Smooth muscle cell (in vitro differentiated cells): Measurements from ENCODE around the gene GORASP1. TPM values are rescaled to one million over a fixed set of nuclear protein-coding genes. Genes with fewer than 3 reads are reported as not detected.

ENCODE experiments used
- DNase-seq: peaks from one replicate; lab custom pipeline; 2025; ENCODE audit not compliant: unreplicated experiment; lab: John Stamatoyannopoulos, UW
- H2AFZ ChIP-seq: fragments of 200-600 bp; sonication (generic); 2 replicates; pipeline ENCODE4 v1.6.0; 2016; ENCODE audit warnings: antibody characterized with exemption, low read depth, mild to moderate bottlenecking
- H3F3A ChIP-seq: fragments of 200-600 bp; sonication (generic); 2 replicates; pipeline ENCODE4 v1.6.0; 2017; ENCODE audit warnings: antibody characterized with exemption, low read depth
- H3K27ac ChIP-seq: fragments of 200-600 bp; sonication (generic); 2 replicates; pipeline ENCODE4 v1.5.1; 2016; ENCODE audit warnings: low read depth, mild to moderate bottlenecking
- H3K27me3 ChIP-seq: fragments of 200-600 bp; sonication (generic); 2 replicates; pipeline ENCODE4 v1.6.1; 2016; ENCODE audit warnings: low read depth, mild to moderate bottlenecking
- H3K36me3 ChIP-seq: fragments of 200-600 bp; sonication (generic); 2 replicates; pipeline ENCODE4 v1.5.1; 2016; ENCODE audit warnings: low read depth
- H3K4me1 ChIP-seq: fragments of 200-600 bp; sonication (generic); 2 replicates; pipeline ENCODE4 v1.5.1; 2016; ENCODE audit warnings: low read depth
- H3K4me2 ChIP-seq: fragments of 200-600 bp; sonication (generic); 2 replicates; pipeline ENCODE4 v1.6.0; 2016; ENCODE audit warnings: mild to moderate bottlenecking
- H3K4me3 ChIP-seq: fragments of 200-600 bp; sonication (generic); 2 replicates; pipeline ENCODE4 v1.5.1; 2016; ENCODE audit warnings: mild to moderate bottlenecking
- H3K79me2 ChIP-seq: fragments of 200-600 bp; sonication (generic); 2 replicates; pipeline ENCODE4 v1.6.0; 2016; ENCODE audit warnings: low read depth, mild to moderate bottlenecking
- H3K9ac ChIP-seq: fragments of 200-600 bp; sonication (generic); 2 replicates; pipeline ENCODE4 v1.6.0; 2016; ENCODE audit warnings: low read depth
- H3K9me3 ChIP-seq: fragments of 200-600 bp; sonication (generic); replicated peaks from 2 replicates; pipeline ENCODE4 v1.5.1; 2016; ENCODE audit warnings: low read depth
- H4K20me1 ChIP-seq: fragments of 200-600 bp; sonication (generic); 2 replicates; pipeline ENCODE4 v1.6.0; 2016; ENCODE audit warnings: low read depth
- WGBS: methylation state at CpG from one replicate; pipeline ENCODE4 v1.1.7; 2016; ENCODE audit warnings: low lambda C conversion rate; 5-methylcytosine and 5-hydroxymethylcytosine counted together
- polyA plus RNA-seq: library from polyadenylated mRNA; unstranded; fragments of >200 nt; fragmentation: Nextera tagmentation; extraction: Ambion mirVana; gene quantifications from 2 replicates; pipeline ENCODE4 v1.2.1, GENCODE V29; 2016
- total RNA-seq: library from RNA; depleted of rRNA; stranded (reverse); fragments of >200 nt; gene quantifications from 2 replicates; pipeline ENCODE4 v1.2.3, GENCODE V29; 2014
- TF ChIP-seq, protein P1 (sequence below): fragments of 200-600 bp; sonication (generic); IDR thresholded peaks from 2 replicates; pipeline ENCODE4 v1.5.1; 2017; ENCODE audit warnings: borderline replicate concordance, mild to moderate bottlenecking, antibody characterized with exemption; ENCODE audit not compliant: insufficient read depth, poor library complexity, severe bottlenecking

Gene GORASP1
- total and polyA plus RNA-seq, 2 experiments from 2014 or later, result 29.5 to 41.6 TPM

DNA sequence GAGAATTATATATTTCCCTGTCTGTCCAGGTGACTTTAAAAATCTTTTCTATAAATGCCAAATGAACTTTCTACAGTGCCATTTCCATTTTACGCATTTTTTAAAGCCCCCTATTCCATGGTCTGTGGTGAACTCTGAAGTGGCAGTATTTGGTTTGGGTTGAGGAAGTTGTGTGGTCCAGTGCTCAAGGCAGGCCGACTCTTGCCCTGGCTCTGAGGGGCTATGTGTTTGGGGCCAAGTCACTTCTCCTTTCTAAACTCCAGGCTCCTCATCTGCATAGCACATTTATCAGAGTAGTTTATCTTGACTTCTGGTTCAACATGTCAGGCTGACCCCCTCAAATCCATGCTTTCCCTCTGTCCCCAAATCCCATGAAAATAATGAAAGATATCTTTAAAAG is 14.2 kb upstream of the GORASP1 start:
- TF ChIP-seq, protein P1, sequence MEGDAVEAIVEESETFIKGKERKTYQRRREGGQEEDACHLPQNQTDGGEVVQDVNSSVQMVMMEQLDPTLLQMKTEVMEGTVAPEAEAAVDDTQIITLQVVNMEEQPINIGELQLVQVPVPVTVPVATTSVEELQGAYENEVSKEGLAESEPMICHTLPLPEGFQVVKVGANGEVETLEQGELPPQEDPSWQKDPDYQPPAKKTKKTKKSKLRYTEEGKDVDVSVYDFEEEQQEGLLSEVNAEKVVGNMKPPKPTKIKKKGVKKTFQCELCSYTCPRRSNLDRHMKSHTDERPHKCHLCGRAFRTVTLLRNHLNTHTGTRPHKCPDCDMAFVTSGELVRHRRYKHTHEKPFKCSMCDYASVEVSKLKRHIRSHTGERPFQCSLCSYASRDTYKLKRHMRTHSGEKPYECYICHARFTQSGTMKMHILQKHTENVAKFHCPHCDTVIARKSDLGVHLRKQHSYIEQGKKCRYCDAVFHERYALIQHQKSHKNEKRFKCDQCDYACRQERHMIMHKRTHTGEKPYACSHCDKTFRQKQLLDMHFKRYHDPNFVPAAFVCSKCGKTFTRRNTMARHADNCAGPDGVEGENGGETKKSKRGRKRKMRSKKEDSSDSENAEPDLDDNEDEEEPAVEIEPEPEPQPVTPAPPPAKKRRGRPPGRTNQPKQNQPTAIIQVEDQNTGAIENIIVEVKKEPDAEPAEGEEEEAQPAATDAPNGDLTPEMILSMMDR, result no peak
- Histone ChIP-seq H3K4me1 (no peaks in the 10 kb centered on the region), H3K27me3 (no peaks in the 10 kb centered on the region), H4K20me1 (no peaks in the 10 kb centered on the region), H3K9ac (no peak overlapping the region), H3K79me2 (no peaks in the 10 kb centered on the region), H3K4me2 (no peak overlapping the region), H3K9me3 (no peaks in the 10 kb centered on the region), H2AFZ (no peak overlapping the region), H3K27ac (no peak overlapping the region), H3K4me3 (no peak overlapping the region), H3F3A (peaks cover 4% of the 10 kb centered on the region), H3K36me3 (no peaks in the 10 kb centered on the region)
- 92% methylated on average over 2 of the region's 2 CpGs for WGBS
- no peak for DNase-seq

DNA sequence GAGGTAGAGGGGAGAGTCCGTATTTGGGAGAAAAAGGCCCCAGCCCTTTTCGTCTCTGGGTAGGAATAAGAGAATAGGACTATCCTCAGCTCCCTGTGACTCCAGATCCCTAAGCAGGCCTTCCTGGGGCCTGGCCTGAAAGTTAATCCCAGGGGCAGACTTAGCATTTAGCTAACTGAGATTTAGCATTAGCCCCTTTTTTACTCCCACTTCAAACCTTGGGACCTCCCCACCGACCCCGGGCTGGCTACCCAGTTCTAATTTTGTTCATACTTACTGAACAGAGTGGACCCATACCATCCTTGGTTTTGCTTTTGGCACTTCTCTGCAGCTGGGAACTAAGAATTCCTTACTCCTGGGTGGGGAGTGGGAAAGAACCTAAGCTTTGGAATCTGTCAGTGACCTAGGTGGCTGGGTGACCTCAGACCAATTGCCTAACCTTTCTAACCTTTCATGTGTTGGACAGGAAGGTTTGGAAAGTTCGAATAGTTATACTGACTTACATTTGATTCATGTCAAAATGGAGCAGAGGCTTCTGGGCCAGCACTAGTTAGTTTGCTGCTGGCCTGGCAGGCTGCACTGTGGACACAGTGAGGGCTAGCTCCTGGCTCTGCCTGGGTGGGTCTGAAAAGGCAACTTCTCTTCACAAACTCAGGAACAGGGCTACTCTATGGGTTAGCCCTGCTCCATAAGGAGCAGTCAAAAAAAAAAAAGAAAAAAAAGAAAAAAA is 11.7 kb upstream of the GORASP1 start:
- H3K4me3 ChIP-seq, result no peak overlapping the region
- peaks cover 4% of the 10 kb centered on the region for H3F3A ChIP-seq
- H3K79me2 ChIP-seq, result no peaks in the 10 kb centered on the region
- no peaks in the 10 kb centered on the region for H3K27me3 ChIP-seq
- no peak for DNase-seq
- H4K20me1 ChIP-seq, result no peaks in the 10 kb centered on the region
- 72% methylated on average over 5 of the region's 5 CpGs for WGBS
- TF ChIP-seq, protein P1, result no peak
- H3K9me3 ChIP-seq, result no peaks in the 10 kb centered on the region
- no peaks in the 10 kb centered on the region for H3K4me1 ChIP-seq
- no peak overlapping the region for H3K9ac ChIP-seq
- H3K36me3 ChIP-seq, result no peaks in the 10 kb centered on the region
- no peak overlapping the region for H3K4me2 ChIP-seq
- H2AFZ ChIP-seq, result no peak overlapping the region
- no peak overlapping the region for H3K27ac ChIP-seq

- no peak for DNase-seq
- no peaks in the 10 kb centered on the region for H3K79me2 ChIP-seq
- no peak overlapping the region for H3K4me3 ChIP-seq
- H2AFZ ChIP-seq, result no peak overlapping the region
- no peaks in the 10 kb centered on the region for H3K4me1 ChIP-seq
- no peak overlapping the region for H3K27ac ChIP-seq
- 85% methylated on average over 3 of the region's 3 CpGs for WGBS
- H3K27me3 ChIP-seq, result no peaks in the 10 kb centered on the region
- H3F3A ChIP-seq, result no peaks in the 10 kb centered on the region
- no peak overlapping the region for H3K4me2 ChIP-seq
- H4K20me1 ChIP-seq, result no peaks in the 10 kb centered on the region
- TF ChIP-seq, protein P1, result no peak
- H3K36me3 ChIP-seq, result no peaks in the 10 kb centered on the region
- H3K9me3 ChIP-seq, result no peaks in the 10 kb centered on the region
- no peak overlapping the region for H3K9ac ChIP-seq
These were observed 10.7 kb upstream of the GORASP1 start for GRCh38 chr3:39118079-39118478.

DNA sequence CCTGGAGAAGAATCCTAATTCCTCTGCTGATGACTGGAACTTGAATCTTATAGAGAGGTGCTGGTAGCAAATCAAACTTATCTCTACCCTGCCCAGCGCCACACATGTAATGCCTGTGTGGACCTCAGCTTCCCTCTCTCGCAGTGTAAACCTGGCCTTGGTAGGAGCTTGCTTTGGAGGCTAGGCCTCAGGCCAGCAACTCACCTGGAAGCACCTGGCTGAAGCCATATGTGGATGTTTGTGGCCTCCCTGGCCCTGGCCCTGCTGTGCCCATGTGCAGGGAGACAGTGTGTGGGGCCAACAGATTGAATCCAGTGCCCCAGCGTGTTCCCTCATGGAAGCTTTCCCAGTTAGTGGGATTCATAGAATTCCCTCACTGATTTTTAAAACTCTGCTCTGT is 8.4 kb upstream of the GORASP1 start:
- TF ChIP-seq, protein P1, result no peak
- Histone ChIP-seq H3K79me2 (no peaks in the 10 kb centered on the region), H3K4me2 (no peak overlapping the region), H3K27ac (no peak overlapping the region), H3K36me3 (no peaks in the 10 kb centered on the region), H3F3A (no peaks in the 10 kb centered on the region), H2AFZ (no peak overlapping the region), H3K4me3 (no peak overlapping the region), H3K4me1 (no peaks in the 10 kb centered on the region), H4K20me1 (no peaks in the 10 kb centered on the region), H3K9ac (no peak overlapping the region), H3K27me3 (no peaks in the 10 kb centered on the region), H3K9me3 (no peaks in the 10 kb centered on the region)
- no peak for DNase-seq
- 95% methylated on average over 3 of the region's 3 CpGs for whole genome bisulfite sequencing
